Measurements from ENCODE around the gene EREG.

Gene EREG

GRCh38 chr4:74435296-74435695 is 70.4 kb downstream of the EREG start:
- Histone ChIP-seq H3K36me3 (ENCODE audit: insufficient read depth) (no peaks in the 10 kb centered on the region), H4K20me1 (ENCODE audit: insufficient read depth) (no peaks in the 10 kb centered on the region), H3K27ac (no peak overlapping the region), H3K9ac (no peak overlapping the region), H3K79me2 (ENCODE audit: insufficient read depth, low read depth) (no peaks in the 10 kb centered on the region), H2AFZ (ENCODE audit: low read depth) (no peak overlapping the region), H3K4me1 (ENCODE audit: low read depth, poor library complexity, severe bottlenecking) (no peaks in the 10 kb centered on the region), H3K4me3 (IDR thresholded peaks at IDR 0.05; ENCODE audit: insufficient read depth, low read depth, low read length) (no peak overlapping the region), H3K27me3 (ENCODE audit: insufficient read depth, low read depth) (no peaks in the 10 kb centered on the region), H3K4me2 (no peak overlapping the region)
- TF ChIP-seq CTCF (conservative IDR thresholded peaks at IDR 0.05; ENCODE audit: low read depth, low read length), result no peak

- Histone ChIP-seq H3K4me2 (no peak overlapping the region), H3K4me3 (IDR thresholded peaks at IDR 0.05; ENCODE audit: insufficient read depth, low read depth, low read length) (no peak overlapping the region), H3K79me2 (ENCODE audit: insufficient read depth, low read depth) (no peaks in the 10 kb centered on the region), H2AFZ (ENCODE audit: low read depth) (no peak overlapping the region), H3K27ac (no peak overlapping the region), H3K9ac (no peak overlapping the region), H4K20me1 (ENCODE audit: insufficient read depth) (no peaks in the 10 kb centered on the region), H3K27me3 (ENCODE audit: insufficient read depth, low read depth) (no peaks in the 10 kb centered on the region), H3K36me3 (ENCODE audit: insufficient read depth) (no peaks in the 10 kb centered on the region), H3K4me1 (ENCODE audit: low read depth, poor library complexity, severe bottlenecking) (no peaks in the 10 kb centered on the region)
- no peak for TF ChIP-seq CTCF (conservative IDR thresholded peaks at IDR 0.05; ENCODE audit: low read depth, low read length)
These were observed 72.9 kb downstream of the EREG start for GRCh38 chr4:74437866-74438265.

All from KMS-11 (cell line).